Activated naive CD8-positive, alpha-beta T cell treated with anti-CD3 and anti-CD28 coated beads, Interleukin-2, amount 10 ng/mL, durations not matched to agents 7 days and 5 days (primary cell): Measurements from ENCODE around the gene POLD4. TPM values are rescaled to one million over a fixed set of nuclear protein-coding genes. Genes with fewer than 3 reads are reported as not detected.

ENCODE experiments used
- ATAC-seq: fragments of 150-1000 bp; cut with Tn5 transposase; one replicate; pipeline ENCODE4 v1.10.0; 2021; ENCODE audit warnings: low read depth, moderate library complexity
- POLR2A ChIA-PET: fragments of 350-600 bp; sonication (Branson Sonifier 250); formaldehyde crosslinking; loops from one replicate; lab custom pipeline; 2021; ENCODE audit warnings: antibody characterized with exemption; lab: Charles Lee
- DNase-seq: peaks from one replicate; pipeline ENCODE4 v3.0.0; 2021
- H3K27ac Mint-ChIP-seq: one replicate; pipeline ENCODE4 v1.8.0; 2022; ENCODE audit warnings: mild to moderate bottlenecking, mixed read lengths
- H3K27me3 Mint-ChIP-seq: one replicate; pipeline ENCODE4 v1.8.0; 2022; ENCODE audit warnings: mild to moderate bottlenecking, moderate library complexity, mixed read lengths
- H3K36me3 Mint-ChIP-seq: one replicate; pipeline ENCODE4 v1.8.0; 2021; ENCODE audit warnings: mild to moderate bottlenecking, mixed read lengths
- H3K4me1 Mint-ChIP-seq: one replicate; pipeline ENCODE4 v1.8.0; 2021; ENCODE audit warnings: mixed read lengths
- H3K4me3 Mint-ChIP-seq: one replicate; pipeline ENCODE4 v1.8.0; 2022; ENCODE audit warnings: mild to moderate bottlenecking, moderate library complexity, mixed read lengths
- H3K9me3 Mint-ChIP-seq: one replicate; pipeline ENCODE4 v1.8.0; 2021; ENCODE audit warnings: mixed read lengths
- total RNA-seq, 2 experiments: library from RNA; stranded (reverse); gene quantifications; one replicate each; pipeline ENCODE4 v1.2.3, GENCODE V29; 2021

POLD4 gene
- total RNA-seq, 2 experiments from 2014 or later, result 73.2 to 78.2 TPM

GRCh38 chr11:67365736-67366444 is 12.5 kb upstream of the POLD4 start:
- peaks cover 38% of the 10 kb centered on the region for H3K4me1 Mint-ChIP-seq
- H3K27me3 Mint-ChIP-seq, result peaks cover 40% of the 10 kb centered on the region
- no peaks in the 10 kb centered on the region for H3K9me3 Mint-ChIP-seq
- no peak for ATAC-seq
- H3K27ac Mint-ChIP-seq, result no peak overlapping the region
- DNase-seq, result no peak
- POLR2A ChIA-PET, result interaction anchor here (3.1 kb wide), 1 partner anchor 13 kb away, joined by 14 read pairs; the partner anchor contains the start of gene POLD4
- no peak overlapping the region for H3K4me3 Mint-ChIP-seq
- H3K36me3 Mint-ChIP-seq, result no peaks in the 10 kb centered on the region

DNA sequence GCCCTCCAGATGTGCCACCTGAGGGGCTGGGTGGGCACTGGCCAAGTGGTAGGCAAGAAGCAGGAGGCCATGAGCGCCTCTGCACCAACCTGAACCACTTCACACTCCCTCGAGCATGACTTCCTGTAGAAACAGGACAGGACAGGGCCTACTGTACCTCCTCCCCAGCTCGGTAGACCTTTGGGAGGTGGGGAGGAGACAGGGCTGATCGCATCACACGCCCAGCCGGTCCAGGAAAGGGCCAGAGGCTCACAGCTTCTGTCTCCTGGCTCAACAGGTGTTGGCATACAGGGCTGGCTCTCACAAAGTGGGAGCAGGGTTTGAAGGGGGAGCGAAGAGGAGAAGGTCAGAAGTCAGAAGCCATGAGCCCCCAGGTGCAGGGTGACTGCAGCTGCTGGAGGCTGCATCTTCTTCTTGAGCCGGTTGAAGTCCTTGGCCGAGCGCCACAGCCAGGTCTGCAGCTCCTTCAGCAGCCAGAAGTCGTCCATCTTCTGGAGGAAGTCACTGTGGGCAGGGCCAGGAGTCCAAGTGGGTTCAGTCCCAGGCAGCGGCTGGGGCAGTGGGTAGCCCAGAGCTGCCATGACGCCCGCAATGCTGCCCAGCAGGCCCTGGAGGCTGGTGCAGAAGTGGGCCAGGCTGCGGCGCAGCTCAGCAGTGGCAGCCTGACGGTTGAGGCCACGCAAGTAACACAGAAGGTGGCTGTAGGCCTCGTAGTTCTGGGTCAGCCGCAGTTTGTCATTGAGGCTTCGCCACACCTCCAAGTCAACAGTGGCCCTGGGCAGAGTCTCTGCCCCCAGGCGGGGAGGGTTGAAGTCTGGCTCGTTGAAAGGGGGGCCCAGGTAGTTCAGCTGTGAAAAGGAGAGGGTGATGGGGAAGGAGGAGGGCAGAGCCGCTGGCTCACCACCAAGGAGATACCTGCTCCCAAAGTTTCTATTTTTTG is 11.7 kb upstream of the POLD4 start:
- H3K4me3 Mint-ChIP-seq, result no peak overlapping the region
- H3K27ac Mint-ChIP-seq, result no peak overlapping the region
- H3K4me1 Mint-ChIP-seq, result peaks cover 33% of the 10 kb centered on the region
- no peak for DNase-seq
- H3K27me3 Mint-ChIP-seq, result peaks cover 36% of the 10 kb centered on the region
- no peaks in the 10 kb centered on the region for H3K9me3 Mint-ChIP-seq
- no peaks in the 10 kb centered on the region for H3K36me3 Mint-ChIP-seq
- peak; percentile 28 for ATAC-seq
- POLR2A ChIA-PET, result interaction anchor here (0.6 to 3.1 kb wide), 3 partner anchors 8 to 15 kb away, joined by 3 to 14 read pairs (median 6); partner anchors contain the start of gene POLD4

DNA sequence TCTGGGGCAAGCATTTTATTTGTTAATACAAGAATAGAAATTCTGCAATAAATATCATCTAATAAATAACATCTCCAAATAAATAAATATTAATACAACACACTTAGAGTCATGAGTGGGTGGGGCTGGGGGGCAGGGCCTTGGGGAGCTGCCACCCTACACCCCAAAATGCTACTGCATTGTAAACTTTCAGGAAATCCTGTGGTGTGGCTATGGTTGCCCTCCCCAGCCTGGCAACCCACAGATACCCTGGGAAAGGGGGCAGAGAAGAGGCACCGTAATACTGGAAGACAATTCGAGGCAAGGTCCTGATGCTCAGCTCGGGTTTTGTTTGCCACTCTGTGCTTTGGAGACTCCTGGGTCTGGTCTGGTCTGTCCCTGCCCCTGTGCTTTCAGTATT is 10.8 kb upstream of the POLD4 start:
- POLR2A ChIA-PET, result interaction anchor here (0.6 to 3.1 kb wide), 3 partner anchors 9 to 14 kb away, joined by 3 to 14 read pairs (median 6); partner anchors contain the start of gene POLD4
- Mint-ChIP-seq H3K4me3 (no peak overlapping the region), H3K4me1 (peaks cover 30% of the 10 kb centered on the region), H3K36me3 (no peaks in the 10 kb centered on the region), H3K27me3 (peaks cover 31% of the 10 kb centered on the region), H3K27ac (no peak overlapping the region), H3K9me3 (no peaks in the 10 kb centered on the region)
- ATAC-seq, result no peak
- DNase-seq, result no peak

DNA sequence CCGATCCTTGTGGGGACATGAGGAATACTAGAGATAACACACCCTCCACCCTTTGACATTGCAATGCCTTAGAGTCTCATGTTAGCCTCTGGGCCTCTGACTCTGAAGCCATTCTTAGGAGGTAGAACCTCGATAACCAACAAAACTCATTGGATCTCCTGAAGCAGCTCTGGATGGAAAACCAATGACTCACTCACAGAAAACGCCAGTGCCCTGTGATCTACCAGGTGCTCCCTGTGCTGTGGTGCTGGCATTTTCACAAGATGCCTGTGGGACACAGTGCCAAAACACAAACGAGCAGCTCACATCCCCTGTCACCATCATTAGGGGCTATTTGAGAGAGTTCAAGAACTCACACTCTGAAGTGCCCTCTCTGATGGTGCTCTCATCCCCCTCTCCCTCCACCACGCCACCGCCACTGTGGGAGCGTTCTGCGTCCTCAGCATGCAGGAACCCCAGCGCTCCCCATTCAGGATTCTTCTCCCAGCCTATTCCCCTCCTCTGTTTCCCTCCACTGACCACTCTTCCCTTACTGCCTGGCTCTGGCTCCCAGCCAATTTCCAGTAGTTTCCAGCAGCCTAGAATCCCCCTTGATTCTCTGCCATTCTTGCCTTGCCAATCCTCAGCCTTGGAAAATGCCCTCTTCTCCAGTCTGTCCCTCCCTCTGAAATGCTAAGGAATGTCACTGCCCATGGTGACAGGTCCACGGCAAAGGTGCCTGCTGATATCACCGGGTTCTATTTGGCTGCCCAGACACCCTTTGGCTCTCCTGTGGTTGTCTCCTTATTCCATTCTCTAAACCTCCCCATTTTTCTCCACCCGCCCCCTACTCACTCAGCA is 4.7 kb upstream of the POLD4 start:
- Mint-ChIP-seq H3K4me3 (no peak overlapping the region), H3K27ac (no peak overlapping the region), H3K27me3 (peaks cover 16% of the 10 kb centered on the region), H3K36me3 (peaks cover under 1% of the 10 kb centered on the region), H3K9me3 (no peaks in the 10 kb centered on the region), H3K4me1 (peaks cover 15% of the 10 kb centered on the region)
- DNase-seq, result no peak
- POLR2A ChIA-PET, result interaction anchor here (3.9 kb wide), 1 partner anchor 24 kb away, joined by 28 read pairs; no protein-coding TSS in a partner anchor
- no peak for ATAC-seq

DNA sequence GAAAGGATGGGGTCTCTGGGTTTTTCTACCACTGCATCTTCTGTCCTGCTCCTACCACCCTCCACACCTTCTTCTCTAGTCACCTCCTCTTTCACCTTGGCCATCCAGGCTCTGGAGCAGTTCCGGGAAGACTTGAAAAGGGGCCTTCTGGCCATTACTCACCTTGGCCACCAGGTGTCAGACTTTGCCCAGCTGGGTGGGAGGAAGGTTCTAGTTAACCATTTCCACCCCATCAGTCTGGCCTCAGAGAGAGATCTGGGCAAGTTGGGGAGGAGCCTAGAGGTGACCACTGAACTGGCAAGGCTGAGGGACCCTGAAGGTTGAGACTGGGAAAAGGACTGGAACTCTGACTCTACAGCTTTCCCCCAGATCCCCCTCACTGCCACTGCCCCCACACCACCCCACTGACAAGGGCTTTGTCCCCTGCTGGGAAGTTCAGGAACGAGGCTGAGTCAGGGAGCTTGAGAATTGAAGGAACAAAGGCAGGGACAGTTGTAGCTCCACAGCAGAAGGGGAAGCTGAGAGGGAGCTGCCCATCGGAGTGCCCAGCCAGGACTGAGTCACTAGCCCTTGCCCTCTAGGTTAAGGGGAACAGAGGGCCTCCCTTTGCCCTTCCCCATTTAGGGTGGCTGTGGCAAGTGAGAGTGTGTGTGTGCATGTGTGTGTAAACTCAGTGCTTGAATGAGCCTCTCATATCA is 3.7 kb upstream of the POLD4 start:
- H3K36me3 Mint-ChIP-seq, result peaks cover 2% of the 10 kb centered on the region
- no peaks in the 10 kb centered on the region for H3K9me3 Mint-ChIP-seq
- peak overlapping the region; percentile 90 for H3K27ac Mint-ChIP-seq
- DNase-seq, result peak; percentile 70
- peak overlapping the region; percentile 68 for H3K4me3 Mint-ChIP-seq
- peaks cover 9% of the 10 kb centered on the region for H3K27me3 Mint-ChIP-seq
- ATAC-seq, result no peak
- peaks cover 15% of the 10 kb centered on the region for H3K4me1 Mint-ChIP-seq
- POLR2A ChIA-PET, result interaction anchor here (0.8 to 3.9 kb wide), 5 partner anchors 17 to 45 kb away, joined by 4 to 28 read pairs (median 4); partner anchors contain the start of genes CLCF1, PPP1CA and RAD9A

DNA sequence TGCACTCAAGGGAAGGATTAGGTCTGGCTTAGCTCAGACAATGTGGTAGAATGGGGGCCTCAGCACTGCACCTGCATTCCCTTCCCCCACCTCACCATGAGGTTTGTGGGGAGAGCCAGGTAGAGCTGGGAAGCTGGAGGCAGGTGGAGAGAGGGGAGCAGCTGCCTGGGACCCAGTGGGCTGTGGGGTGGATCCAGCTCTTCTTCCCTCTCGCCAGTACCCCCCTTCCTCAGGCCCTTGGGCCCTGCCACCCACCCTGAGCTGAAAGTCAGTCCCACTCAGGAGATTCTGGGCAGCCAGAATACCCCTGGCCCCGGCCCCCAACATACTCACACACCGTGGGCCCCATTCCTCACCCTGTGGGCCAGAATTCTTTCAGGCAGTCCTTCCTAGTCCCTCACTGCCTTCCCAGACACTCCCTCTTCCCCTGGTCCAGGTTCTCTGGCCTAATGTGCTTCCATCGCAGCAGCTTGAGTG is 3.1 kb upstream of the POLD4 start:
- ATAC-seq, result no peak
- DNase-seq, result no peak

GRCh38 chr11:67355794-67356386 is 2.5 kb upstream of the POLD4 start:
- POLR2A ChIA-PET, result interaction anchor here (1.2 to 3.9 kb wide), 4 partner anchors 18 to 46 kb away, joined by 4 to 28 read pairs (median 4); partner anchors contain the start of genes CLCF1 and PPP1CA
- Mint-ChIP-seq H3K36me3 (peaks cover 4% of the 10 kb centered on the region), H3K27ac (peak overlapping the region; percentile 45), H3K4me1 (peaks cover 24% of the 10 kb centered on the region), H3K9me3 (no peaks in the 10 kb centered on the region), H3K4me3 (no peak overlapping the region), H3K27me3 (peaks cover 4% of the 10 kb centered on the region)
- DNase-seq (no peak), ATAC-seq (no peak)

More for the DNA sequence above, 3.1 kb upstream of the POLD4 start:
- POLR2A ChIA-PET, result interaction anchor here (0.8 to 3.9 kb wide), 5 partner anchors 17 to 45 kb away, joined by 4 to 28 read pairs (median 4); partner anchors contain the start of genes CLCF1, PPP1CA and RAD9A
- Mint-ChIP-seq H3K27me3 (peaks cover 8% of the 10 kb centered on the region), H3K9me3 (no peaks in the 10 kb centered on the region), H3K4me1 (peaks cover 19% of the 10 kb centered on the region), H3K4me3 (peak overlapping the region; percentile 68), H3K27ac (peak overlapping the region; percentile 90), H3K36me3 (peaks cover 4% of the 10 kb centered on the region)

DNA sequence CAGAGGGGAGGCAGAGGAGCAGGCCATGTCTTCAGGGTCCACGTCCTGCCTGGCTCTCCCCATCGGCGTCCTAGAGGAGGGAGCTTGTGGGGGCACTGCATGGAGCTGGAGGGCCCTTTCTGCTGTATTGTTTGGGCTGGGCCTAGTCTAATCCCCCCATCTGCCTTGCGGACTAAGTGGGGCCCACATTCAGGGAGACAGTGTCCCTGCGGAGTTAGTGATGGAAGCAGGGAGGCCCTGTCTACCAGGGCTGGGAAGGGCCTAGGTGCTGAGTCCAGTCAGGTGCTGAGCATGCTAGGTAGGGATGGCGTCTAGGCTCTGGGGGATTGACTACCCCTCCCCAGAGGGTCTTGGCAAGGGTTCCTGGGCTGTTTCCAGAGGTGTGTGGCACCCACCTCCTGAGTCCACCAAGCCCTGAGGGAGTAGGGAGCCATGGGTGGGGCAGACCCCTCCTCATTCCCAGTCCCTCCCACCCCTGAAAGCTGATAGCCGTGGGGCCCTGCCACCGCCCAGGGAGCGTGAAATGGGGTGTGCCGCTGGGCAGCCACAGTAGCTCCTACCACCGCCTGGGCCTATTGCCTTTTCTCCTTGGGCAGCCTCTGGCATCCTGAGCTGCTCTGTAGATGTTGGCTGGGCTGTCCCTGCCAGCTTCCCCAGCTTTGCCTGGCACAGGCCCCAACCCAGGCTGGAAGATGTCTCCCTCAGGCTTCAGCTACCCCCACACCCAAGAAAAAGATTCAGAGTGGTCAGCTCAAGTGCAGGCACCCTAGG is 1.9 kb upstream of the POLD4 start:
- Mint-ChIP-seq H3K4me3 (no peak overlapping the region), H3K27me3 (peaks cover 2% of the 10 kb centered on the region), H3K9me3 (no peaks in the 10 kb centered on the region), H3K27ac (peak overlapping the region; percentile 100), H3K4me1 (peaks cover 25% of the 10 kb centered on the region), H3K36me3 (peaks cover 4% of the 10 kb centered on the region)
- ATAC-seq, result no peak
- DNase-seq, result no peak
- POLR2A ChIA-PET, result interaction anchor here (0.5 to 4.8 kb wide), 8 partner anchors 17 to 150 kb away, joined by 5 to 42 read pairs (median 28); partner anchors contain the start of genes CLCF1, PITPNM1, PPP1CA and PTPRCAP

DNA sequence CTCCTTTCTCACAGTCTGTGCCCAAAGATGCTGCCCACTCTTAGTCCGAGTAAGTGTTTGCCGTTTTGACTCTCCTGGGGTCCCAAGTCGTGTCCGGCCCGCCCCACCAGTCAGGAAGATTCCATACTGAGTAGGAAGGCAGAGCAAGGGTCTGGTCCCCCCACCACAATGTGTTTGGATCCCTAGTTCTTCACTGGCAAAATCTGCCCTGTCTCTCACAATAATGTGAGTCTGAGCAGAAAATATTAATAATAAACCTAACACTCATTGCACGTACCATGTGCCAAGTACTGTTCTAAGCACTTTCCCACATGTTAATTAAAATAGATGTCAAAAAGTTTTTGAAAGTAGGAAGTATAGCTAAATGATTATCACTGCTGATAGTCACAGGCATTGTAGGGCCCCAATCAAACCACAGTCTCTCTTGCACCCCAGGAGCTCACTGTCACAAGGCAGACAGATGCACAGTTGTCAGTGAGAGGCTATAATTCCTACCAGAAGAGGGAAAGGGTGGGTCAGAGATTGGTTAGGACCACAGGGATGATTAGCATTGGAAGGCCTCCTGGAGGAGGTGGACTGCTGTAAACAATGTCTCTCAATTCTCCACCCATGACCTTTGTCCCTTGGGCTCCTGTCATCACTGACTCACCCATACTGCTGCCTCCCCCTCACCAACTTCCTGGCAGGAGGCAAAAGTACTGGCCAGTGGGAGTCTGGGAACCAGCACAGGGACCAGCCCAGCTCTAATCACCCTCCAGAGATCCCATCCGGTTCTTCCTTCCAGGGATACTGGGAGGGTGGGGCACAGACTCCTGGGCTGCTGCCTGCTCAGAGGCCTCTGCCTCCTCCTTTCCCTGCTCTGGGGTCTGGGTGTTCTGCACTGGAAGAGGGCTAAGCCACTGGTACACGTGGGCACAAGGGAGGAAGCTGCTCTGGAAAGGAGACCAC is 1.0 kb upstream of the POLD4 start:
- Mint-ChIP-seq H3K4me1 (peaks cover 25% of the 10 kb centered on the region), H3K27me3 (no peaks in the 10 kb centered on the region), H3K4me3 (peak overlapping the region; percentile 98), H3K36me3 (peaks cover 4% of the 10 kb centered on the region), H3K9me3 (no peaks in the 10 kb centered on the region), H3K27ac (peak overlapping the region; percentile 100)
- DNase-seq (no peak), ATAC-seq (no peak)
- POLR2A ChIA-PET, result interaction anchor here (0.5 to 4.8 kb wide), 24 partner anchors 8 to 199 kb away, joined by 3 to 42 read pairs (median 9); partner anchors contain the start of genes ANKRD13D, CLCF1, PITPNM1 and PPP1CA
